ENCODE data around the gene CADPS2. TPM values are rescaled to one million over a fixed set of nuclear protein-coding genes. Genes with fewer than 3 reads are reported as not detected.

The CADPS2 gene
- total RNA-seq, 1 donor from 2014 or later = 6.4 TPM

DNA sequence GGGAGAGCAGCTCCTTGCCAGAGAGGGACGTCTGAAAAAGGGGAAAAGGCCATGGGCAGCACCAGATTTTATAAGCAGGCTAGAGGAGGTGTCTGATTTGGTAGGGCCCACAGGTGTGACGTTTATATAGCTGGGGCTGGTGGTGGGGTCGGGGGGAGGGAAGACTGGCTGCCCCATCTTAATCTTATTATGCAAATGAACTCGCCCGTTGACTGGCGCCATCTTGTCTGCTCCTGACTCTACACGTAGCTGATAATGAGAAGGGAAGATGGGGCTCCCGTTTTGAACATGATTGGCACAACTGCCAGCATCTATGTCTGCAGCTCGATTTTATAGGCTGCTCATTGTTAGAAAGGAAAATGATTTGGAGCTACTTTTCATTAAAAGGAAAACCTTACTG, 28.6 kb upstream of the CADPS2 start:
- no peaks in the 10 kb centered on the region for H4K20me1 ChIP-seq (ENCODE audit: insufficient read depth, low read length)
- Mint-ChIP-seq H3K4me1 (ENCODE audit: low read depth, unreplicated experiment) (no peaks in the 10 kb centered on the region), H3K36me3 (ENCODE audit: low read depth, unreplicated experiment) (no peaks in the 10 kb centered on the region), H3K4me3 (ENCODE audit: unreplicated experiment) (no peak overlapping the region), H3K27ac (ENCODE audit: unreplicated experiment) (no peak overlapping the region), H3K27me3 (ENCODE audit: low read depth, unreplicated experiment) (peaks cover 2% of the 10 kb centered on the region), H3K9me3 (ENCODE audit: unreplicated experiment) (no peaks in the 10 kb centered on the region)
- DNase-seq (ENCODE audit: low read depth) (no peak), FAIRE-seq (no peak)
- no peaks in the 10 kb centered on the region for H3K79me2 ChIP-seq (ENCODE audit: insufficient read depth, low read length)
- no peak for TF ChIP-seq EZH2 (IDR thresholded peaks at IDR 0.05; ENCODE audit: insufficient read depth, low read length)
- TF ChIP-seq, protein P1, sequence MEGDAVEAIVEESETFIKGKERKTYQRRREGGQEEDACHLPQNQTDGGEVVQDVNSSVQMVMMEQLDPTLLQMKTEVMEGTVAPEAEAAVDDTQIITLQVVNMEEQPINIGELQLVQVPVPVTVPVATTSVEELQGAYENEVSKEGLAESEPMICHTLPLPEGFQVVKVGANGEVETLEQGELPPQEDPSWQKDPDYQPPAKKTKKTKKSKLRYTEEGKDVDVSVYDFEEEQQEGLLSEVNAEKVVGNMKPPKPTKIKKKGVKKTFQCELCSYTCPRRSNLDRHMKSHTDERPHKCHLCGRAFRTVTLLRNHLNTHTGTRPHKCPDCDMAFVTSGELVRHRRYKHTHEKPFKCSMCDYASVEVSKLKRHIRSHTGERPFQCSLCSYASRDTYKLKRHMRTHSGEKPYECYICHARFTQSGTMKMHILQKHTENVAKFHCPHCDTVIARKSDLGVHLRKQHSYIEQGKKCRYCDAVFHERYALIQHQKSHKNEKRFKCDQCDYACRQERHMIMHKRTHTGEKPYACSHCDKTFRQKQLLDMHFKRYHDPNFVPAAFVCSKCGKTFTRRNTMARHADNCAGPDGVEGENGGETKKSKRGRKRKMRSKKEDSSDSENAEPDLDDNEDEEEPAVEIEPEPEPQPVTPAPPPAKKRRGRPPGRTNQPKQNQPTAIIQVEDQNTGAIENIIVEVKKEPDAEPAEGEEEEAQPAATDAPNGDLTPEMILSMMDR (IDR thresholded peaks at IDR 0.05; ENCODE audit: insufficient read depth, low read depth, low read length) = no peak
- H2AFZ ChIP-seq (ENCODE audit: low read depth, low read length) = no peak overlapping the region
- H3K27me3 ChIP-seq (ENCODE audit: insufficient read depth, low read length) = no peaks in the 10 kb centered on the region
- H3K36me3 ChIP-seq (ENCODE audit: insufficient read depth, low read length) = no peaks in the 10 kb centered on the region
- no peak overlapping the region for H3K4me2 ChIP-seq (ENCODE audit: low read length)
- H3K9me3 ChIP-seq (ENCODE audit: insufficient read depth, low read depth, low read length) = no peaks in the 10 kb centered on the region
- H3K4me3 ChIP-seq (ENCODE audit: insufficient read depth, low read depth, low read length) = no peak overlapping the region
- H3K4me1 ChIP-seq (ENCODE audit: insufficient read depth, low read length) = no peaks in the 10 kb centered on the region
- no peak overlapping the region for H3K27ac ChIP-seq (ENCODE audit: low read depth, low read length)
- no peak overlapping the region for H3K9ac ChIP-seq (ENCODE audit: low read length)

DNA sequence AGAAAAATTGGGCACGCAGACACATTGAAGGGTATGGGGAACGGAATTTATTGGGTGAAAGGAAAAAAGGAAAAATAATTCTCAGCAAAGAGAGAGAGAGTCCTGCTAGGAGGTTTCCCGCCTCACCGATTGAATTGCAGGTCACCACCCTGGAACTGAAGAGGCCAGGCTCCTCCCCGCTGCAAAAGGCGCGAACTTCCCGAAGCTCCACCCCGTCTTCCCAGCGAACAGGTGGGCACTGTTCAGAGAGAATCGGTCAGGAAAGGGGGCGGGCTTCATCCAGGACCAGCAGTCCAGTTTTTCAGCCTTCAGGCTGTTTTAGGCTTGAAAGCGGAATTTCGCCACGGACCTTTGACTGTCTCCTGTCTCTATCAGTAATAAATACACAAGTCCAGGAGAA, 27.3 kb upstream of the CADPS2 start:
- no peak overlapping the region for H3K4me3 ChIP-seq (ENCODE audit: insufficient read depth, low read depth, low read length)
- Mint-ChIP-seq H3K27me3 (ENCODE audit: low read depth, unreplicated experiment) (no peaks in the 10 kb centered on the region), H3K27ac (ENCODE audit: unreplicated experiment) (no peak overlapping the region), H3K4me3 (ENCODE audit: unreplicated experiment) (no peak overlapping the region), H3K36me3 (ENCODE audit: low read depth, unreplicated experiment) (no peaks in the 10 kb centered on the region), H3K9me3 (ENCODE audit: unreplicated experiment) (no peaks in the 10 kb centered on the region), H3K4me1 (ENCODE audit: low read depth, unreplicated experiment) (no peaks in the 10 kb centered on the region)
- no peaks in the 10 kb centered on the region for H3K36me3 ChIP-seq (ENCODE audit: insufficient read depth, low read length)
- no peak for TF ChIP-seq EZH2 (IDR thresholded peaks at IDR 0.05; ENCODE audit: insufficient read depth, low read length)
- TF ChIP-seq, protein P1 (IDR thresholded peaks at IDR 0.05; ENCODE audit: insufficient read depth, low read depth, low read length) = no peak
- no peak overlapping the region for H3K27ac ChIP-seq (ENCODE audit: low read depth, low read length)
- DNase-seq (ENCODE audit: low read depth) (no peak), FAIRE-seq (no peak)
- H3K4me2 ChIP-seq (ENCODE audit: low read length) = no peak overlapping the region
- no peaks in the 10 kb centered on the region for H3K79me2 ChIP-seq (ENCODE audit: insufficient read depth, low read length)
- no peak overlapping the region for H2AFZ ChIP-seq (ENCODE audit: low read depth, low read length)
- no peaks in the 10 kb centered on the region for H3K9me3 ChIP-seq (ENCODE audit: insufficient read depth, low read depth, low read length)
- no peak overlapping the region for H3K9ac ChIP-seq (ENCODE audit: low read length)
- H3K27me3 ChIP-seq (ENCODE audit: insufficient read depth, low read length) = no peaks in the 10 kb centered on the region
- no peaks in the 10 kb centered on the region for H4K20me1 ChIP-seq (ENCODE audit: insufficient read depth, low read length)
- H3K4me1 ChIP-seq (ENCODE audit: insufficient read depth, low read length) = no peaks in the 10 kb centered on the region

DNA sequence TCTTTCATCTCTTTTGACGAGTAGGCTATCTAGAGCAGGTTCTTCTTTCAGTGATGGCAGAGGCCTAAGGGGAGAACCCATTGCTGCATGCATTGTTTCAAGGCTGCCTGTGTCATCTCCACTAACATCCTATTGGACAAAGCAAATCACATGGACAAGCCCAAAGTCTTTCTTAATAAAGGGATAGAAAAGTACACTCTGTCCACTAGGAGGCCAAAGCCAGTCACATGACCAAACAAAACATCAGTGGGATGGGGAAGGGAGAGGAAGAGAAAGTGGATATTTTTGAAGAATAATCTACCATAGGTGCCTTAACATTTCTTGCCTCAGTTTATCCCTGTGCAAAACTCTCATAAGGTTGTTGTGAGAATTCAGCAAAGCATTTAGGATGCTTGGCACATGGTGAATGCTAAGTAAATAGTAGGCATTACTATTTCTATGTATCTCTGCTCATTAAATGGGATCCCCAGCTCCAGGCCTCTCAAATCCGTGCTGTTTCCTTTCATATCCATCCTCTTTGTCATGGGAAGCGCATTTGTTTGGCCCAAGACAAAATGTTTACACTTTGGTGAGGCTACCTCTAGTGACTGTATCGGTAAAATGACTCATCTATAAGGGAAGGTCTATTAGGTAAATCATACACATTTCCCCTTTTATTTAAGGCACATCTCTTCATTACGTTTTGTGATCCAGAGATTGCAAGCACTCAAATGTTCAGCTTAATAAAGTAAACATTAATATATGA, 16.7 kb upstream of the CADPS2 start:
- DNase-seq (ENCODE audit: low read depth) (no peak), FAIRE-seq (no peak)
- Mint-ChIP-seq H3K27ac (ENCODE audit: unreplicated experiment) (no peak overlapping the region), H3K9me3 (ENCODE audit: unreplicated experiment) (no peaks in the 10 kb centered on the region), H3K36me3 (ENCODE audit: low read depth, unreplicated experiment) (no peaks in the 10 kb centered on the region), H3K4me1 (ENCODE audit: low read depth, unreplicated experiment) (no peaks in the 10 kb centered on the region), H3K4me3 (ENCODE audit: unreplicated experiment) (no peak overlapping the region), H3K27me3 (ENCODE audit: low read depth, unreplicated experiment) (no peaks in the 10 kb centered on the region)
- Histone ChIP-seq H3K9ac (ENCODE audit: low read length) (no peak overlapping the region), H3K4me3 (ENCODE audit: insufficient read depth, low read depth, low read length) (no peak overlapping the region), H3K36me3 (ENCODE audit: insufficient read depth, low read length) (no peaks in the 10 kb centered on the region), H3K27me3 (ENCODE audit: insufficient read depth, low read length) (no peaks in the 10 kb centered on the region), H3K4me2 (ENCODE audit: low read length) (no peak overlapping the region), H2AFZ (ENCODE audit: low read depth, low read length) (no peak overlapping the region), H3K27ac (ENCODE audit: low read depth, low read length) (no peak overlapping the region), H3K79me2 (ENCODE audit: insufficient read depth, low read length) (no peaks in the 10 kb centered on the region), H4K20me1 (ENCODE audit: insufficient read depth, low read length) (no peaks in the 10 kb centered on the region), H3K4me1 (ENCODE audit: insufficient read depth, low read length) (no peaks in the 10 kb centered on the region), H3K9me3 (ENCODE audit: insufficient read depth, low read depth, low read length) (no peaks in the 10 kb centered on the region)
- no peak for TF ChIP-seq EZH2 (IDR thresholded peaks at IDR 0.05; ENCODE audit: insufficient read depth, low read length)
- TF ChIP-seq, protein P1 (IDR thresholded peaks at IDR 0.05; ENCODE audit: insufficient read depth, low read depth, low read length) = no peak
